OCI-LY3 (cell line): ENCODE measurements around the gene AQR.

ENCODE experiments used
- H2AFZ ChIP-seq: fragments of 200-600, 300-600 bp; shearing (Covaris generic); 2 replicates; pipeline ENCODE4 v1.6.0; 2014; ENCODE audit warnings: antibody characterized with exemption, low read depth, low read length
- H3K27ac ChIP-seq: fragments of 200-600, 300-600 bp; sonication (generic); 2 replicates; pipeline ENCODE4 v1.5.1; 2014; ENCODE audit warnings: mild to moderate bottlenecking, low read length, moderate library complexity, mixed read lengths
- H3K27me3 ChIP-seq: fragments of 200-600, 300-600 bp; sonication (generic); 2 replicates; pipeline ENCODE4 v1.6.1; 2014; ENCODE audit warnings: low read depth, low read length, mixed read lengths
- H3K36me3 ChIP-seq: fragments of 200-600, 300-600 bp; sonication (generic); replicated peaks from 2 replicates; pipeline ENCODE3; 2014; ENCODE audit warnings: low read depth, low read length, mixed read lengths
- H3K4me1 ChIP-seq: fragments of 300-600, 200-600 bp; sonication (generic); 2 replicates; pipeline ENCODE4 v1.6.1; 2014; ENCODE audit warnings: low read length, mixed read lengths
- H3K4me2 ChIP-seq: fragments of 200-600, 300-600 bp; sonication (generic); 2 replicates; pipeline ENCODE4 v1.6.1; 2014; ENCODE audit warnings: low read length, mixed read lengths
- H3K4me3 ChIP-seq: fragments of 300-600, 200-600 bp; sonication (generic); 2 replicates; pipeline ENCODE4 v1.5.1; 2014; ENCODE audit warnings: antibody characterized with exemption, mild to moderate bottlenecking, low read length, moderate library complexity
- H3K79me2 ChIP-seq: fragments of 300-600, 200-600 bp; shearing (Covaris generic); 2 replicates; pipeline ENCODE4 v1.6.1; 2014; ENCODE audit warnings: mild to moderate bottlenecking, low read length, mixed read lengths
- H3K9ac ChIP-seq: fragments of 300-600, 200-600 bp; shearing (Covaris generic); 2 replicates; pipeline ENCODE4 v1.6.0; 2014; ENCODE audit warnings: mild to moderate bottlenecking, low read length, moderate library complexity
- H3K9me3 ChIP-seq: fragments of 200-600, 300-600 bp; shearing (Covaris generic); 2 replicates; pipeline ENCODE4 v1.6.1; 2014; ENCODE audit warnings: low read length, mixed read lengths; ENCODE audit not compliant: insufficient read depth
- H4K20me1 ChIP-seq: fragments of 200-600, 300-600 bp; sonication (generic); 2 replicates; pipeline ENCODE4 v1.6.1; 2016; ENCODE audit warnings: low read length, mixed read lengths; ENCODE audit not compliant: insufficient read depth
- CTCF ChIP-seq: fragments of 200-600, 300-600 bp; sonication (generic); IDR thresholded peaks from 2 replicates; pipeline ENCODE4 v1.5.1; 2014; ENCODE audit warnings: antibody characterized with exemption, low read length, low read depth
- EZH2phosphoT487 ChIP-seq: fragments of 200-600 bp; shearing (Covaris generic); IDR thresholded peaks from 2 replicates; pipeline ENCODE4 v1.6.1; 2018; ENCODE audit warnings: antibody characterized with exemption, mixed run types, low read depth

AQR gene

GRCh38 chr15:34850121-34850520 is 119.4 kb downstream of the AQR start:
- Histone ChIP-seq H3K36me3 (peaks cover 10% of the 10 kb centered on the region), H3K4me2 (no peak overlapping the region), H3K9ac (no peak overlapping the region), H3K4me1 (no peaks in the 10 kb centered on the region), H3K9me3 (no peaks in the 10 kb centered on the region), H3K27ac (no peak overlapping the region), H2AFZ (no peak overlapping the region), H4K20me1 (no peaks in the 10 kb centered on the region), H3K79me2 (no peaks in the 10 kb centered on the region), H3K4me3 (no peak overlapping the region), H3K27me3 (no peaks in the 10 kb centered on the region)
- TF ChIP-seq CTCF (no peak), EZH2phosphoT487 (no peak)

GRCh38 chr15:34849364-34849959 is 120.1 kb downstream of the AQR start:
- Histone ChIP-seq H3K36me3 (peaks cover 10% of the 10 kb centered on the region), H3K79me2 (no peaks in the 10 kb centered on the region), H4K20me1 (no peaks in the 10 kb centered on the region), H3K4me3 (no peak overlapping the region), H3K27me3 (no peaks in the 10 kb centered on the region), H3K9me3 (no peaks in the 10 kb centered on the region), H3K4me2 (no peak overlapping the region), H3K9ac (no peak overlapping the region), H2AFZ (no peak overlapping the region), H3K4me1 (no peaks in the 10 kb centered on the region), H3K27ac (no peak overlapping the region)
- TF ChIP-seq EZH2phosphoT487 (no peak), CTCF (no peak)

- H4K20me1 ChIP-seq, result no peaks in the 10 kb centered on the region
- no peak overlapping the region for H3K4me2 ChIP-seq
- H3K36me3 ChIP-seq, result peaks cover 7% of the 10 kb centered on the region
- no peaks in the 10 kb centered on the region for H3K4me1 ChIP-seq
- H3K27ac ChIP-seq, result no peak overlapping the region
- no peak overlapping the region for H3K4me3 ChIP-seq
- no peak overlapping the region for H2AFZ ChIP-seq
- H3K27me3 ChIP-seq, result no peaks in the 10 kb centered on the region
- H3K9ac ChIP-seq, result no peak overlapping the region
- TF ChIP-seq CTCF, result no peak
- no peak for TF ChIP-seq EZH2phosphoT487
- H3K79me2 ChIP-seq, result no peaks in the 10 kb centered on the region
- no peaks in the 10 kb centered on the region for H3K9me3 ChIP-seq
Measured at GRCh38 chr15:34847598-34847997, 121.9 kb downstream of the AQR start.

GRCh38 chr15:34841262-34841725 is 128.2 kb downstream of the AQR start:
- no peak overlapping the region for H3K9ac ChIP-seq
- no peaks in the 10 kb centered on the region for H3K36me3 ChIP-seq
- H3K27ac ChIP-seq, result no peak overlapping the region
- no peaks in the 10 kb centered on the region for H4K20me1 ChIP-seq
- H3K4me1 ChIP-seq, result no peaks in the 10 kb centered on the region
- no peak overlapping the region for H3K4me2 ChIP-seq
- H3K9me3 ChIP-seq, result no peaks in the 10 kb centered on the region
- no peak overlapping the region for H3K4me3 ChIP-seq
- TF ChIP-seq CTCF (no peak), EZH2phosphoT487 (no peak)
- H2AFZ ChIP-seq, result no peak overlapping the region
- no peaks in the 10 kb centered on the region for H3K79me2 ChIP-seq
- no peaks in the 10 kb centered on the region for H3K27me3 ChIP-seq
